ENCODE data around the gene JAKMIP3.

JAKMIP3 gene

DNA sequence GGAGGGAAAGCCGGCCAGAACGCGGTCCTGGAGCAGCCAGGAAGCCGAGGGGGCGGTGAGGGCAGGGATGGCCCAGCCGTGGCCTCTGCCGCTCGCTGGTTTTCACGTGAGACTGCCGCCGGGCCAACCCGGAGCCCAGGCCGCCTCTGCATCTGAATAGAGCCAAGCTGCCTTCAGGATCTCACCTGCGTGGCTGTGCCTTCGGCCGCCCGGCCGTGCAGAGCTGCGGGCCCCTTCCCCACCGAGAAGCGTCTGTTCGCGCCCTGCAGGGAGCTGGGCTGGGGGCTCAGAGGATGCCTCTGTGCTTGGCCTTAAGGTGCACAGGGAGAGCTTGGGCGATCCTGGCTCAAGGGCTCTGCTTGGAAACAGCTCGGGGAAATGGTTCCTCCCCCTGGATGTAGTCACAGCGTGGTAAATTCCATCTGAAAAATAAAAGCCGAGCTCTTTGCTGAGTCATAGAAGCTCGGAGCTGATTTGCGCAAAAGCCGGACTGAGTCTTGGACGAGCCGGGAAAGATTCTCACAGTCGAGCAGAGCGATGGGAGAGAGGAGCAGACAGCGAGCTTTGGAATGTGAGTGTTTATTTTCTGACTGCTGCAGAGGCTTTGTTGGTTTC, at the start of gene JAKMIP3:
Gene JAKMIP3 (plus strand): TSS at position 456 of the 615 bp plus-strand sequence. CDS start 38,863 bp downstream, outside the sequence.
- Mint-ChIP-seq H3K36me3 (ENCODE audit: low read depth) (no peaks in the 10 kb centered on the region), H3K9me3 (no peaks in the 10 kb centered on the region), H3K4me3 (no peak within 1 kb of the TSS), H3K27me3 (peaks cover 31% of the 10 kb centered on the region), H3K4me1 (ENCODE audit: low read depth) (no peaks in the 10 kb centered on the region), H3K27ac (no peak within 1 kb of the TSS)
- intact Hi-C loops (cut with micrococcal nuclease), result no loop called here

DNA sequence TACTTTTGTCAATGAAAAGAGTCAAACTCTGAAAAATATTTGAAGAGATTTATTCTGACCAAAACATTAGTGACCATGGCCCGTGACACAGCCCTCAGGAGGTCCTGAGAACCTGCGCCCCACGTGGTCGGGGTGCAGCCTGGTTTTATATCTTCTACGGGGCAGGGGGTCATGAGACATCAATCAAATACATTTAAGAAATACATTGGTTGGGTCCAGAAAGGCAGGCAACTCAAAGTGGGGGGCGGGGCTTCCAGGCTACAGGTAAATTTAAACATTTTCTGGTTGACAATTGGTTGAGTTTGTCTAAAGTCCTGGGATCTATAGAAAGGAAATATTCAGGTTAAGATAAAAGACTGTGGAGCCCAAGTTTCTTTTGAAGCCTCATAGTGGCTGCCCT, 49.2 kb upstream of the JAKMIP3 start:
- no peaks in the 10 kb centered on the region for H3K27me3 Mint-ChIP-seq
- no peaks in the 10 kb centered on the region for H3K36me3 Mint-ChIP-seq (ENCODE audit: low read depth)
- no peaks in the 10 kb centered on the region for H3K9me3 Mint-ChIP-seq
- H3K4me3 Mint-ChIP-seq, result no peak overlapping the region
- H3K4me1 Mint-ChIP-seq (ENCODE audit: low read depth), result peaks cover 5% of the 10 kb centered on the region
- H3K27ac Mint-ChIP-seq, result no peak overlapping the region
- intact Hi-C loops (cut with micrococcal nuclease), result no loop called here

DNA sequence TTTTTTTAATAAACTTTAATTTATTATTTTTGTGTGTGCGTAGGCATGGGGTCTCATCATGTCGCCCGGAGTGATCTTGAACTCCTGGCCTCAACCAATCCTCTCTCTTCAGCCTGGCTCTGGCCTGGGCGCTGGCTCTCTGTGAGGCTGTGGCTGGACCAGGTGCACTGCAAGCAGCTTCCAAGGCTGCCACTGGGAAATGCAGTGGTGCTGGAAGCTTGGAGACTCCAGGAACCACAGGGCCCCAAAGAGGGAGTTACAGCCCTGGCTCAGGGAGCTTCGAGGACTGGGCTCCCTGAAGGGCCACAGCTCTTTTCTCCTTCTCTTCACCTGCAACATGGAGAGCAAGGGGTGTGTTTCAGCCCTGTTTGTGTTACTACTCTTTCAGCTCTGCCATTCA, 47.3 kb upstream of the JAKMIP3 start:
- Mint-ChIP-seq H3K9me3 (no peaks in the 10 kb centered on the region), H3K4me1 (ENCODE audit: low read depth) (peaks cover 11% of the 10 kb centered on the region), H3K4me3 (no peak overlapping the region), H3K36me3 (ENCODE audit: low read depth) (no peaks in the 10 kb centered on the region), H3K27ac (no peak overlapping the region), H3K27me3 (peaks cover 6% of the 10 kb centered on the region)
- intact Hi-C loops (cut with micrococcal nuclease), result no loop called here

DNA sequence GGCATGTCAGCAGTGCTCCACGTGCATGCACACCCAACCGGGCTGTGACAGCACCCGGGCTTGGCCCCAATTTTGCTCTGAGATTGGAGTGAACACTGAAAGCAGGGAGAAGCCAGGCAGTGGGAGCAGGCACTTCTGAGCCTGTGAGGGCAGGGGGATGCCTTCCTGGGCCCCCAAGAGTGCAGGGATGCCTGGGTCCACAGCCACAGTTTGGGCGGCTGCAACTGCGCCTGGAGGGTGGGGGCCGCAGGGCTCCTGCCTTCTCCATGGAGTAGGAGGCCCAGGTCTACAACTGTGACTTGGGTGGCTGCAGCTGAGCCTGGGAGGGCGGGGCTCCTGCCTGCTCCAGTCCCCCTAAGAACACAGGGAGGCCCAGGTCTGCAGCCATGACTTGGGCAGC, 46.4 kb upstream of the JAKMIP3 start:
- Mint-ChIP-seq H3K27me3 (peaks cover 15% of the 10 kb centered on the region), H3K36me3 (ENCODE audit: low read depth) (no peaks in the 10 kb centered on the region), H3K9me3 (no peaks in the 10 kb centered on the region)

DNA sequence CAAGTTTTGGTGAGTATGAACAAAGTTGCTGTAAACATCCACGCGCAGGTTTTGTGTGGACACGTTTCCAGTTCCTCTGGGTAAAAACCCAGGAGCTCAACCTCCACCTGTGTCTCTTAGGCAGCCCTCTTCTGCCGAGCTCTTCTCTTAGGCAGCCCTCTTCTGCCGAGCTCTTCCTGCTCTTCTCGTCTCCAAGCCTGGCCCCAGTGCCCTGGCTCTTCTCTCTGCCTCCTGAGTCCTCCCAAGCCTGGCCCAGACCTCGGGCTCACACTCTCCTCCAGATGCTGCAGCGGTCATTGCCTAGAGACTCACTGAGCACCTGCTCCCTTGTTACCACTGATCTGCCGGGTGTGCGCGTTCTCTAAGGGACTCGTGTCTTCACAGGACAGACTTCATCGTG, 45.3 kb upstream of the JAKMIP3 start:
- Mint-ChIP-seq H3K4me1 (ENCODE audit: low read depth) (peaks cover 9% of the 10 kb centered on the region), H3K9me3 (no peaks in the 10 kb centered on the region), H3K27me3 (peaks cover 24% of the 10 kb centered on the region), H3K4me3 (no peak overlapping the region), H3K36me3 (ENCODE audit: low read depth) (no peaks in the 10 kb centered on the region), H3K27ac (no peak overlapping the region)
- intact Hi-C loops (cut with micrococcal nuclease), result loop anchor here (5.0 kb wide), 1 partner anchor 118 kb away; the partner anchor contains the start of gene PPP2R2D

More for the DNA sequence above, 46.4 kb upstream of the JAKMIP3 start:
- no peak overlapping the region for H3K4me3 Mint-ChIP-seq
- intact Hi-C loops (cut with micrococcal nuclease), result no loop called here
- H3K4me1 Mint-ChIP-seq (ENCODE audit: low read depth), result peaks cover 11% of the 10 kb centered on the region
- H3K27ac Mint-ChIP-seq, result no peak overlapping the region

DNA sequence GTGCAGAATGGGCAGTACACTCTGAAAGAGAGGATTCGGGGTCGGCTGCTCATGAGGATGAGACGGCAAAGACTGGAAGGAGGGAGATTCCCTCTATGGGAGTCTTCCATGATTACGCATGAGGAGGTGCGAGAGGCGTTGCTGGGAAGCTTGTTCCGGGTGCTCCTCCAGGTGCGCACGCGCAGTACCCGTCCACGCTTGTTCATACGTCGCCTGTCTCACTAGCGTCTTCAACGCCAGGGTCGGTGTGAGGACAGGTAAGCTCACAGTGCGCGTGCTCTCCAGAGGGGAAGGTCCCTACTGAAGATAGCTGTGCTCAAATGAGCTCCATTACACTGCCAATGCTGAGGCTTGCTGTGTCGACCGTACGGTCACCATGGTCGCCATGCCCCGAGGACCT, 44.7 kb upstream of the JAKMIP3 start:
- no peak overlapping the region for H3K27ac Mint-ChIP-seq
- intact Hi-C loops (cut with micrococcal nuclease), result loop anchor here (5.0 kb wide), 1 partner anchor 119 kb away; the partner anchor contains the start of gene PPP2R2D

DNA sequence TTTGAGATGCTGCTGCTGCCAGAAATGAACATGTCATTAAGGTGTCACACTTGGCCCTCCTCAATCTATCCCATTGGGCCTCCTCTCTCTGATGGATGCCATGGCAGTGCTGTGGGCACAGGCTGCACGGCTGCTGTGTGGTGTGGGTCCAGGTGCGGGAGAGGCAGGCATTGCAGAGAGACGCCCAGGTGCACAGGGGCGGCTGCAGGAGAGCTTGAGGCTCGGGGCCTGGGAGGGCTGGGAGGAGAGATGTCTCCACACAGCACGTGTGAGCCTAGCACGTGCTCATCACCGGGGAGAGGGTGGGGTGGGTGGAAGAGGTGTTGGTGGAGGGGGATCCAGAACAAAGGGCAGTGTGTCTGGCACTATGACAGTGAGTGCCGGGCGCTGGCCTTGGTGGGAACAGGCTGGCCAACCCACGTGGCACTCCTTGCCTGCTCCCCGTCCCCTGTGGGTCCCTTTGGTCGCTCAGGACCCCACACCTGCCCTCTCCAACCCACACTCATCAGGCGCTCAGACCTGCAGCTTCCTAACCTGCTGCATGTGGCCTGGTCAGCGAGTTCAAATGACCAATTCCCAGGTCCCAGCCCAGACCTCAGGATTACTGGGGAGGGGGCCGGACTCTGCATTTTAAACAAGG, 44.1 kb upstream of the JAKMIP3 start:
- Mint-ChIP-seq H3K36me3 (ENCODE audit: low read depth) (no peaks in the 10 kb centered on the region), H3K9me3 (no peaks in the 10 kb centered on the region), H3K27ac (no peak overlapping the region), H3K27me3 (peaks cover 24% of the 10 kb centered on the region), H3K4me1 (ENCODE audit: low read depth) (peaks cover 6% of the 10 kb centered on the region), H3K4me3 (no peak overlapping the region)
- intact Hi-C loops (cut with micrococcal nuclease), result loop anchor here (5.0 kb wide), 1 partner anchor 119 kb away; the partner anchor contains the start of gene PPP2R2D

More for the DNA sequence above, 44.7 kb upstream of the JAKMIP3 start:
- no peaks in the 10 kb centered on the region for H3K9me3 Mint-ChIP-seq
- no peaks in the 10 kb centered on the region for H3K36me3 Mint-ChIP-seq (ENCODE audit: low read depth)
- peaks cover 6% of the 10 kb centered on the region for H3K4me1 Mint-ChIP-seq (ENCODE audit: low read depth)
- H3K27me3 Mint-ChIP-seq, result peaks cover 24% of the 10 kb centered on the region
- H3K4me3 Mint-ChIP-seq, result no peak overlapping the region

DNA sequence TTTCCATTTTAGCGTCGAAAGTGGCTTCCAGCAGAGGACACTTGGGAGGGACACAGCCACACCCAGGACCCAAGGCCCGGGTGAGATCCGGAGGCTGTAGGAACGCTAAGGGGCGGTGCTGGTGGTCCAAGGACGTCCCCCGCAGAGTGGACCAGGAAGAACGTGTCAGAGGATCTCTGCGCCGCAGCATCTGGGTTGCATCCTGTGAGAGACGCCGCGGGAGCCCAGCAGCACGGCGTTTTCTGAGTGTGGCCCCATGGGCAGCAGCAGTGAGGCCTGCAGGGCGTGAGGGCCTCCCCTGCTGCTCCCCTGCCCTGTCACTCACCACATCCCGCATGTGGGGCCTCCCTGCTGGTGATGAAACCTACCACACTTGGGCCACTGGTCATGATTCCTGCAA, 43.5 kb upstream of the JAKMIP3 start:
- Mint-ChIP-seq H3K4me1 (ENCODE audit: low read depth) (peaks cover 6% of the 10 kb centered on the region), H3K27me3 (peaks cover 26% of the 10 kb centered on the region), H3K4me3 (no peak overlapping the region), H3K36me3 (ENCODE audit: low read depth) (no peaks in the 10 kb centered on the region), H3K27ac (no peak overlapping the region), H3K9me3 (no peaks in the 10 kb centered on the region)
- intact Hi-C loops (cut with micrococcal nuclease), result loop anchor here (5.0 kb wide), 1 partner anchor 120 kb away; the partner anchor contains the start of gene PPP2R2D

DNA sequence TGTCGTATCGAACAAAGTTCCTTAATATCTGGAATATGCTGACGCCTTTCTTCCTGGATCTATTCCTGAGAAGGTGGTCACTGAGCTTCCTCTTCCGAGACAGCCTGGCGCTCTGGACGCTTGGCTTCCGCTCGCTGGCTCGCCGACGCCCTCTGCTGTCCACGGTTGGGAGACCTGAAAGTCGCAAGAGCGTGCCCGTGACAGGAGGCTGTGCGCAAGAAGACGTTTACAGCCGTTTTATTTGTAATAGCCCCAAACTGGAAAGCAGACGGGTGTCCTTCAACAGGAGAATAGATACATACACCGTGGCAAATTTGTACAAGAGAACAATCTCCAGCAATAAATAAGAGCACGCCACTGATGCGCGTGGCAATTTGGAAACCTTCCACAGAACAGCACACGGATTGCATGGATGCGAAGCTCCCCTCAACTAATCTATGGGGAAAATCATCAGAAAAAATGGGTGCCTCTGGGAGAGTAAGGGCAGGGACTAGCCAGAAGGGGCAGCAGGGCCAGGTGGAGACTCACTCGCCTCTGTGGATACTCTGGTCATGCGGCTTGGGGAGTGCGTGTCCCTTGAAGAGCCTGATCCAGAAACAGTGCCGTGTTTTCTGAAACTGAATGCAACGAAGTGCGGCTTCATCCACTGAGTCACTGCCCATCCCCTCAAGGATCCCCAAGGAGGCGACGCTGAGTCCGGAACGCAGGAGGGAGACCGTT, 42.5 kb upstream of the JAKMIP3 start:
- Mint-ChIP-seq H3K27me3 (peaks cover 34% of the 10 kb centered on the region), H3K27ac (no peak overlapping the region), H3K9me3 (no peaks in the 10 kb centered on the region), H3K4me1 (ENCODE audit: low read depth) (peaks cover 6% of the 10 kb centered on the region), H3K36me3 (ENCODE audit: low read depth) (no peaks in the 10 kb centered on the region), H3K4me3 (no peak overlapping the region)
- intact Hi-C loops (cut with micrococcal nuclease), result loop anchor here (5.0 kb wide), 1 partner anchor 121 kb away; the partner anchor contains the start of gene PPP2R2D

DNA sequence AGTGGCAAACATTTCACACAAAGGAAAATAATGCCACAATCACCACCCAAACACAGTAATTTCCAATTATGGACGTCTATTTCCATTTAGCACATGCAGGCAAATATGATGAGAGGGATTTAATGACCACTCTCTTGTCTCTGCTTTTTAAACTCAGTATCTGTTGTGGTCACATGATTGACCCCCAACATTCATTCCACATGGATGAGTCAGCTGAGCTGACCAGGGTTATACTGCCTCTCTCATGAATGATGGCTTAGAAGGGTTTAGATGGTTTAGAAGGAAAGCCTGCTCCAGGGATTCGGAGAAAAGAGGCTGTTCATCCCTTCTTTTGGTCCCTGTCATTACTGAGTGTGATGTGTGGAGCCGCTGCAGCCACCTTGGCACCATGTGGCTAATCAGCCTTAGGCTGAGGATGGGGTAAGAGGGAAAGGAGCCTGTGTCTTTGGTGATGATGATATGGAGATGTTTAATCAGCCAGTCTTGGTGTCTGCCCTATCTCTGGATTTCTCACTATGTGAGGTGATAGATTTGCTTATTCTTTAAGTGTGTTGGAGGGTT, 38.2 kb upstream of the JAKMIP3 start:
- Mint-ChIP-seq H3K27me3 (peaks cover 59% of the 10 kb centered on the region), H3K4me3 (no peak overlapping the region), H3K36me3 (ENCODE audit: low read depth) (no peaks in the 10 kb centered on the region), H3K4me1 (ENCODE audit: low read depth) (peaks cover 6% of the 10 kb centered on the region), H3K9me3 (no peaks in the 10 kb centered on the region), H3K27ac (no peak overlapping the region)
- intact Hi-C loops (cut with micrococcal nuclease), result no loop called here

DNA sequence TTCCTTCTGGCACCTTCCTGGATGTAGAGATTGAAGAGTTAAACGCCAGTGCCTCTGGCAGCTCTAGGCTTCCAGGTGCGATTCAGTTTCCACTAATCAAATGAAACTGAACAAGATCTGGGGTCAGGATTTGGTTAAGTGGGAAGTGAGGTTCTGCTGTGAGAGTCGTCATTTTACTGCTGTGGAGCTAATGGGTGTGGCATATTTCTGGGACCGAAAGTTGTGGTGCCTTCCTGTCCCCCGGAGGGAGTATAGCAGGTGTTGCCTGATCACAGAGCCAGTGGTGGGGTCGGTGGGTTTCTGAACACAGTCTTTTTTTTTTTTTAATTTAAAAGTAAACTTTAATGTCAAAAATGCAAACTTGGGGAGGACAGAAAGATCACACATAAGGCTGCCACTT, 37.0 kb upstream of the JAKMIP3 start:
- no peaks in the 10 kb centered on the region for H3K4me1 Mint-ChIP-seq (ENCODE audit: low read depth)
- intact Hi-C loops (cut with micrococcal nuclease), result no loop called here

DNA sequence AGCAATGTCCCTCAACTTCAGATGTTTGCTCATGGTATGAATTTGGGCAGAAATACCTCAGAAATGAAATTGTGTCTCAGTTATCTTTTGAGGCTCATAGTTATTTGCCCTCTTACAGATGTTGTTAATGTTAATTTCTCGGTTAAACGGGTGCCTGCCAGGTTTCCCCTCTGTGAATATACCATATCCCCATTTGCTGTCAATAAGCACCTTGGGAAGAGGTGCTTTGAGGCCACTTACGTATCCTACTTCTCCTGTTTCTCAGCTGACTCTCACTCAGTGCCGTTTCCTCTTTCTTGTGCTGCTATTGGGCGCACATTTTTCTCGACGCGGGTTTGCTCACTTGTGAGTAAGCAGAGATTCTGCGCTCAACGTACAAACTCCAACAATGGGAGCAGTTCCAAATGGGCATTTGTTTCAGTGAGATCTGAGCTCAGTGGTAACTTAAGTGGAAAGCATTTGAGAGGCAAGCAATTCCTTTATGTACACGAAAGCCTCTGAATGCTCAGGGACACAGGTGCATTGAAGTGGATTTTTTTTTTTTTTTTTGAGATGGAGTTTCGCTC, 34.8 kb upstream of the JAKMIP3 start:
- H3K9me3 Mint-ChIP-seq, result no peaks in the 10 kb centered on the region
- H3K27ac Mint-ChIP-seq, result no peak overlapping the region
- H3K27me3 Mint-ChIP-seq, result peaks cover 66% of the 10 kb centered on the region
- H3K4me3 Mint-ChIP-seq, result no peak overlapping the region
- no peaks in the 10 kb centered on the region for H3K4me1 Mint-ChIP-seq (ENCODE audit: low read depth)
- H3K36me3 Mint-ChIP-seq (ENCODE audit: low read depth), result no peaks in the 10 kb centered on the region
- intact Hi-C loops (cut with micrococcal nuclease), result no loop called here

More for the DNA sequence above, 37.0 kb upstream of the JAKMIP3 start:
- no peak overlapping the region for H3K4me3 Mint-ChIP-seq
- H3K27ac Mint-ChIP-seq, result no peak overlapping the region
- H3K27me3 Mint-ChIP-seq, result peaks cover 59% of the 10 kb centered on the region
- H3K36me3 Mint-ChIP-seq (ENCODE audit: low read depth), result no peaks in the 10 kb centered on the region
- H3K9me3 Mint-ChIP-seq, result no peaks in the 10 kb centered on the region

DNA sequence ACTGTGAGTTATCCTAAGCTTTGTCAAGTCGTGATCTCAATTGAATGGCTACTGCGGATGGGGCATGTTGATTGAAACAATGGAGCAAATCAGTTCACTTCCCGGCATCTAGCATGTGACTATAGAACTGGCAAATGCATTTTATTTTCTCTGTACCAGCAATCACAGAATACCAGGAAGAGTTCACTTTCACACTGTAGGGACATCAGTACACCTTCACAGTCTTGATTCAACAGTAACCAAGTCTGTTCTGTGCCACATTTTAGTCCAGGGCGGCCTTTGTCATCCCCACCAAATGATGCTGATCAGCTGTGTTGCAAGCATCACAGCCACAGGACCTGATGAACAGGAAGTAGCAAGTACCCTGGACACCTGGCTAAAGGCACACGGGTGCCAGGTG, 32.1 kb upstream of the JAKMIP3 start:
- Mint-ChIP-seq H3K27ac (no peak overlapping the region), H3K4me1 (ENCODE audit: low read depth) (no peaks in the 10 kb centered on the region), H3K9me3 (no peaks in the 10 kb centered on the region), H3K27me3 (peaks cover 75% of the 10 kb centered on the region), H3K4me3 (no peak overlapping the region), H3K36me3 (ENCODE audit: low read depth) (no peaks in the 10 kb centered on the region)
- intact Hi-C loops (cut with micrococcal nuclease), result no loop called here

Measured in dendritic cell treated with granulocyte-macrophage colony-stimulating factor and Interleukin-4, amounts not matched to agents 40 ng/mL and 50 ng/mL, for 4 days (primary cell).